GM12891 (cell line): ENCODE measurements around the gene PFKFB2.

Experiments used
- DNase-seq: peaks from one replicate; pipeline ENCODE4 v3.0.0; 2011; ENCODE audit warnings: low spot score; ENCODE audit not compliant: insufficient read length
- FAIRE-seq: peaks from 2 replicates; lab custom pipeline; 2011; peaks lifted over from hg19 to GRCh38; lab: Jason Lieb, UNC
- PAX5 ChIP-seq: IDR thresholded peaks from 2 replicates; pipeline ENCODE4 v1.6.1; 2011; ENCODE audit warnings: low read length, moderate library complexity, mild to moderate bottlenecking; ENCODE audit not compliant: insufficient read depth, severe bottlenecking
- POLR2A ChIP-seq: IDR thresholded peaks from 2 replicates; pipeline ENCODE4 v1.6.1; 2011; ENCODE audit warnings: low read depth, low read length, control low read depth
- POLR2AphosphoS5 ChIP-seq: IDR thresholded peaks from 2 replicates; pipeline ENCODE4 v1.6.1; 2011; ENCODE audit warnings: low read depth, low read length, control low read depth
- POU2F2 ChIP-seq: IDR thresholded peaks from 2 replicates; pipeline ENCODE4 v1.6.1; 2011; ENCODE audit warnings: low read depth, mild to moderate bottlenecking, control low read depth, low read length, moderate library complexity
- SPI1 ChIP-seq: IDR thresholded peaks from 2 replicates; pipeline ENCODE4 v1.6.1; 2011; ENCODE audit warnings: low read depth, low read length, control low read depth
- TAF1 ChIP-seq: IDR thresholded peaks from 2 replicates; pipeline ENCODE4 v1.6.1; 2011; ENCODE audit warnings: low read depth, low read length, control low read depth

The PFKFB2 gene

GRCh38 chr1:207015791-207016190 is 37.3 kb upstream of the PFKFB2 start:
- TF ChIP-seq POU2F2 = no peak
- TF ChIP-seq POLR2A = no peak
- TF ChIP-seq TAF1 = no peak
- DNase-seq = no peak
- FAIRE-seq = no peak

GRCh38 chr1:207017615-207018559 is 35.2 kb upstream of the PFKFB2 start:
- DNase-seq = no peak
- no peak for FAIRE-seq
- TF ChIP-seq TAF1 = no peak
- no peak for TF ChIP-seq POLR2AphosphoS5
- no peak for TF ChIP-seq POU2F2
- no peak for TF ChIP-seq PAX5

GRCh38 chr1:207018707-207019106 is 34.4 kb upstream of the PFKFB2 start:
- TF ChIP-seq PAX5 (no peak), POU2F2 (no peak), SPI1 (no peak), TAF1 (no peak), POLR2AphosphoS5 (no peak), POLR2A (no peak)
- DNase-seq (no peak), FAIRE-seq (no peak)

DNA sequence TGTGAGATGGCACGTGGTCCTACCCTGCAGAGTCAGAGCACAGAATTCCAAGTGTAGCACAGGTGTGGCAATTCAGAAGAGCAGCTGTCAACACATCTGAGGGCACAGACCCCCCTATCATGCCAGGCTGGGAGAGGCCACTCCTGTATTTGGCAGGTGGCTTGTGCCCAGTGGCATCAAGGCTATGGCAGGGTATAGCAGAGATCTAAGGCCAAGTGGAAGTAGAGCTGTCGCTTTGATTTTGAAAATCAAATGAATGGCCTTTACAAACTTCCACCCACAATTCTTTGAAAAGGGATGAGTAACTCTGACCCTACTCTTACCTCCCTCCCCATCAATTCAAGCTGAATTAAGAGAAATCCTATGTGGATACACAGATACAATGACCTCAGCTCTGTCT is 33.9 kb upstream of the PFKFB2 start:
- DNase-seq (no peak), FAIRE-seq (no peak)
- TF ChIP-seq POLR2AphosphoS5 = no peak
- no peak for TF ChIP-seq POLR2A
- TF ChIP-seq POU2F2 = no peak
- no peak for TF ChIP-seq PAX5
- TF ChIP-seq TAF1 = no peak
- no peak for TF ChIP-seq SPI1

- FAIRE-seq = no peak
- TF ChIP-seq TAF1 = no peak
- no peak for TF ChIP-seq POU2F2
- TF ChIP-seq POLR2AphosphoS5 = no peak
- no peak for TF ChIP-seq POLR2A
- no peak for TF ChIP-seq SPI1
- no peak for TF ChIP-seq PAX5
Observed at GRCh38 chr1:207019661-207020060, 33.4 kb upstream of the PFKFB2 start.

DNA sequence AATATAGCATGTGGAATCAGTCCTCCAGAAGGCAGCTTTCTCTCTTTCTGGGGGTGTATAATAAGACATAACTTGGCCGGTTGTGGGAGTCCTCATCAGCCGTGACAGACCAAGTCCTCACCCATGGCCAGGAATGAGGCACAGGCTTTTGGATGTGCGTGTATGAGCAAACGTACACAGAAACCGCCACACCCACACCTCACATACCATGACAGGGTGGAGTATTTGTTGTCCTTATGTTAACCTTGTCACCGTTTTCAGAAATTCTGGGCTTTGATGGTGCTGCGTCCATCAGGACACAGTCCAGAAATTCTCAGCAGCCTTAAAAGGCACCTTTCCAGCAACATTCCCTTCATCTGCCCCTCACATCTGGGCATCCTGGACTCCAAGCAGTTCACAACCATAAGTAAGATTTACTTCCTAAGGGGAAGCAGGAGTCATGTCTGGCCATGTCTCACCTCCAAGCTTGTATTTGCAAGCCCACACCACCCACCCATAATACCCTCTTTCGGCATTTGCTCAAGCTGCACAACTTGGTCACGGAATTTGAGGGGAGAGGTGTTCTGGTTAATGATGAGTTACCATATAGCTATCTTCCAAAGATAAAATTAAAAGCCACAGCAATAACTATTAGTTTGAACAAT is 32.9 kb upstream of the PFKFB2 start:
- FAIRE-seq (no peak), DNase-seq (no peak)
- TF ChIP-seq PAX5 (no peak), POLR2AphosphoS5 (no peak), TAF1 (no peak)

More at GRCh38 chr1:207019661-207020060, 33.4 kb upstream of the PFKFB2 start:
- DNase-seq = no peak

- FAIRE-seq = no peak
- TF ChIP-seq POLR2A = no peak
- no peak for TF ChIP-seq PAX5
- TF ChIP-seq POU2F2 = no peak
- TF ChIP-seq TAF1 = no peak
- TF ChIP-seq POLR2AphosphoS5 = no peak
- no peak for TF ChIP-seq SPI1
- DNase-seq = no peak
Observed at GRCh38 chr1:207020709-207021107, 32.4 kb upstream of the PFKFB2 start.

GRCh38 chr1:207021139-207021861 is 31.8 kb upstream of the PFKFB2 start:
- DNase-seq = no peak
- TF ChIP-seq TAF1 (no peak), POU2F2 (no peak), PAX5 (no peak), POLR2A (no peak), POLR2AphosphoS5 (no peak)
- FAIRE-seq = no peak
